Naive thymus-derived CD8-positive, alpha-beta T cell (primary cell): ENCODE results near the gene WNK2. TPM values are rescaled to one million over a fixed set of nuclear protein-coding genes. Genes with fewer than 3 reads are reported as not detected.
"Not testable (repeated sequence)": the region's sequence is repeated elsewhere in the genome, so short reads cannot be mapped to it uniquely, and the experiment has no call there.

Source experiments
- ATAC-seq, 2 donors: fragments of 150-1000 bp; cut with Tn5 transposase in 1 of 2; sonication (Bioruptor Pico), chemical (Tn5 transposase) in 1 of 2; 1 replicate in 1 of 2; 2 replicates in 1 of 2; pipeline ENCODE4 v1.10.0; 2021; ENCODE audit warnings: mild to moderate bottlenecking in 2 of 2, moderate library complexity in 2 of 2
- POLR2A ChIA-PET: fragments of 350-600 bp; sonication (Branson Sonifier 250); formaldehyde crosslinking; loops from one replicate; lab custom pipeline; 2021; ENCODE audit warnings: antibody characterized with exemption; lab: Charles Lee
- DNase-seq, 10 donors: peaks; one replicate each; pipeline versions ENCODE4 v3.0.0 to v3.0.0-alpha.2; 2020 to 2022
- H3K27ac Mint-ChIP-seq, 10 donors: one replicate each; pipeline ENCODE4 v1.8.0; 2020 to 2022; ENCODE audit warnings: mild to moderate bottlenecking in 10 of 10, mixed read lengths in 10 of 10, moderate library complexity in 4 of 10, inconsistent platforms in 1 of 10
- H3K27me3 Mint-ChIP-seq, 5 donors: one replicate each; pipeline ENCODE4 v1.8.0; 2021 to 2022; ENCODE audit warnings: mixed read lengths in 5 of 5
- H3K36me3 Mint-ChIP-seq, 3 donors: one replicate each; pipeline ENCODE4 v1.8.0; 2020 to 2022; ENCODE audit warnings: mixed read lengths in 3 of 3, mild to moderate bottlenecking in 2 of 3, inconsistent platforms in 1 of 3
- H3K4me1 Mint-ChIP-seq, 4 donors: one replicate each; pipeline ENCODE4 v1.8.0; 2021 to 2022; ENCODE audit warnings: mixed read lengths in 4 of 4
- H3K4me3 Mint-ChIP-seq, 10 donors: one replicate each; pipeline ENCODE4 v1.8.0; 2020 to 2022; ENCODE audit warnings: mild to moderate bottlenecking in 10 of 10, mixed read lengths in 10 of 10, moderate library complexity in 6 of 10, inconsistent platforms in 1 of 10
- H3K9me3 Mint-ChIP-seq, 9 donors: one replicate each; pipeline ENCODE4 v1.8.0; 2020 to 2022; ENCODE audit warnings: mixed read lengths in 9 of 9, mild to moderate bottlenecking in 3 of 9, inconsistent platforms in 1 of 9, moderate library complexity in 1 of 9
- polyA plus RNA-seq, 3 donors: library from polyadenylated mRNA; unstranded; fragments of 300-500 nt; fragmentation: Illumina TruSeq; gene quantifications; one replicate each; pipeline ENCODE4 v1.2.3, GENCODE V29; 2021
- total RNA-seq, 8 experiments: library from RNA in 2 of 8; stranded (reverse) in 2 of 8; gene quantifications; one replicate each; pipeline ENCODE4 v1.2.3 and lab custom pipeline; 2021 to 2026

Gene WNK2
- total and polyA plus RNA-seq, 5 experiments from 2014 or later, result 0.27 TPM; not detected in 4

DNA sequence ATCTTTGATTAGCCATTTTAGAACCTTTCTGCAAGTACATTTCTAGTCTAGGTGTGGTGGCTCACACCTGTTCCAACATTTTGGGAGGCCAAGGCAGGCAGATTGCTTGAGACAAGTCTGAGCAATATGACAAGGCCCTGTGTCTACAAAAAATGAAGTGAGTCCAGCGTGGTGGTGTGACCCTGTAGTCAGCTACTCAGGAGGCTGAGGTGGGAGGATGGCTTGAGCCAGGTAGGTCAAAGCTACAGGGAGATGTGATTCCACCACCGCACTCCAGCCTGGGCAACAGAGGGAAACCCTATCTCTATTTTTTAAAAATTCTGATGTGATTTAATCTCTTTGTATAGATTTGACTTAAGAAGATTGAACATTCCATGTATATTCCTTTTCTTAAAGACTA lies 171.9 kb downstream of the WNK2 start:
- POLR2A ChIA-PET, result no interaction called here
- no peak overlapping the region for H3K4me3 Mint-ChIP-seq
- no peak for ATAC-seq
- H3K27me3 Mint-ChIP-seq, result no peaks in the 10 kb centered on the region
- DNase-seq, result no peak
- H3K36me3 Mint-ChIP-seq, result peaks cover 0 to 4% (median 2%) of the 10 kb centered on the region in 3 donors
- peaks cover 2 to 11% (median 8%) of the 10 kb centered on the region in 4 donors for H3K4me1 Mint-ChIP-seq
- no peak overlapping the region for H3K27ac Mint-ChIP-seq
- H3K9me3 Mint-ChIP-seq, result peaks cover 0 to 13% (median 6%) of the 10 kb centered on the region in 9 donors

DNA sequence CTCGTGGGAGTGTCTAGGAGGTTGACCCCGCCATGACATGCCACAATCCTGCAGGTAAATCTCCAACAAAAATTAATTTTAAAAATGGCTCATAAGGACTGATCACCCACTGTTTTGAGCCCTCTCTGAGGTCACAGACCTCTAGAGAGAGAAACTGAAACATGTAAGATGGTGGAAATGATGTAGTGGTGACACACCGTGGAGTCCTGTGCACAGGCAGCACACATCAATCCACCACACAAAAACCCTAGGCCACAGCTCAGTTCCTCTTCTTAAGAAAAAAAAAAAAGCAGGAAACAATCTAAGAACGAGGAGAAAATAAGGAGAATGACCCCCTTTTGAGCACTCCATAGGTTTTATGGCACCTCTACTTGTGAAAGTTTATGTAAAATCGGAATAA lies 173.7 kb downstream of the WNK2 start:
- Mint-ChIP-seq H3K27me3 (no peaks in the 10 kb centered on the region), H3K27ac (peak overlapping the region in 5 of 10 donors; percentile 28 to 85 (median 61)), H3K4me1 (peaks cover 2 to 11% (median 8%) of the 10 kb centered on the region in 4 donors), H3K36me3 (peaks cover 2 to 9% (median 4%) of the 10 kb centered on the region in 3 donors), H3K9me3 (peaks cover 0 to 31% (median 11%) of the 10 kb centered on the region in 9 donors), H3K4me3 (no peak overlapping the region)
- POLR2A ChIA-PET, result no interaction called here
- DNase-seq (peak in 2 of 10 donors; percentile 16 to 22), ATAC-seq (peak in 1 of 2 donors; percentile 67)

- Mint-ChIP-seq H3K36me3 (peaks cover 2 to 14% (median 4%) of the 10 kb centered on the region in 3 donors), H3K4me1 (peaks cover 2 to 11% (median 8%) of the 10 kb centered on the region in 4 donors), H3K9me3 (peaks cover 0 to 31% (median 15%) of the 10 kb centered on the region in 9 donors)
- not testable (repeated sequence) for ATAC-seq, DNase-seq, H3K27me3 Mint-ChIP-seq, H3K4me3 Mint-ChIP-seq, H3K27ac Mint-ChIP-seq
- POLR2A ChIA-PET, result interaction anchor here (0.7 kb wide), 1 partner anchor 552 kb away, joined by 3 read pairs; no protein-coding TSS in a partner anchor
Observed at GRCh38 chr9:93359907-93360306, 176.0 kb downstream of the WNK2 start.

GRCh38 chr9:93361995-93362394 lies 178.1 kb downstream of the WNK2 start:
- ATAC-seq (no peak), DNase-seq (no peak)
- Mint-ChIP-seq H3K4me1 (peaks cover 2 to 11% (median 8%) of the 10 kb centered on the region in 4 donors), H3K36me3 (peaks cover 2 to 14% (median 4%) of the 10 kb centered on the region in 3 donors), H3K27me3 (peaks cover 0 to 14% (median 5%) of the 10 kb centered on the region in 5 donors), H3K4me3 (no peak overlapping the region), H3K9me3 (peaks cover 0 to 31% (median 15%) of the 10 kb centered on the region in 9 donors), H3K27ac (no peak overlapping the region)
- POLR2A ChIA-PET, result no interaction called here

DNA sequence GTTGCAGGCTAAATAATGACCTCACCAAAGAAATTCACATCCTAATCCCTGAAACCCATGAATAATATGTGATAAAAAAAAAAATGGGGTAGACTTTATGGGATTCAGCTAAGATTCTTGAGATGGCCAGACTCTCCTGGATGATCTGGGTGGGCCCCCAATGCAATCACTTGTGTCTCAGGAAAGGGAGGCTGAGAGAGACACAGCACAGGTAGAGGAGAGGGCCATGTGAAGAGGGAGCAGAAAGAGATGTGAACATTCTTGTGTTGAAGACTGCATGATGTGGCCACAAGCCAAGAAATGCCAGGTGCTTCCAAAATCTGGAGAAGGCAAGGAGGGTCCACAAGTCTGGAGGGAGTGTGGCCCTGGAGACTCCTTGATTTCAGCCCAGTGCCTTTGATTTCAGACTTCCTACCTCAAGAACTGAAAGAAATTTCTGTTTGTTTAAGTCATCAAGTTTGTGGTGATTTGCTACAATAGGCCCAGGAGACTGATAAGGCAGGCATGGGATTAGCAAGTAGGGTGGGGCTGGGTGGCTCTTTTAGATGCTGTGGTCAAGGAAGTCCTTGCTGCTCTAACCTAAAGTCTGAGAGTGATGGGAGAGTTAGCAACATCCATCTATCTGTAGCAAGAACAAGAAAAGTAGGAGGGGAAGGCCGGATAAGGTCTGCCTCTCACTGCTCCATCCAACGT lies 180.9 kb downstream of the WNK2 start:
- Mint-ChIP-seq H3K27me3 (peaks cover 0 to 14% (median 8%) of the 10 kb centered on the region in 5 donors), H3K4me1 (no peaks in the 10 kb centered on the region), H3K4me3 (no peak overlapping the region), H3K36me3 (peaks cover 0 to 11% (median 4%) of the 10 kb centered on the region in 3 donors), H3K27ac (no peak overlapping the region), H3K9me3 (peaks cover 0 to 28% (median 15%) of the 10 kb centered on the region in 9 donors)
- no peak for ATAC-seq
- no peak for DNase-seq
- POLR2A ChIA-PET, result no interaction called here

DNA sequence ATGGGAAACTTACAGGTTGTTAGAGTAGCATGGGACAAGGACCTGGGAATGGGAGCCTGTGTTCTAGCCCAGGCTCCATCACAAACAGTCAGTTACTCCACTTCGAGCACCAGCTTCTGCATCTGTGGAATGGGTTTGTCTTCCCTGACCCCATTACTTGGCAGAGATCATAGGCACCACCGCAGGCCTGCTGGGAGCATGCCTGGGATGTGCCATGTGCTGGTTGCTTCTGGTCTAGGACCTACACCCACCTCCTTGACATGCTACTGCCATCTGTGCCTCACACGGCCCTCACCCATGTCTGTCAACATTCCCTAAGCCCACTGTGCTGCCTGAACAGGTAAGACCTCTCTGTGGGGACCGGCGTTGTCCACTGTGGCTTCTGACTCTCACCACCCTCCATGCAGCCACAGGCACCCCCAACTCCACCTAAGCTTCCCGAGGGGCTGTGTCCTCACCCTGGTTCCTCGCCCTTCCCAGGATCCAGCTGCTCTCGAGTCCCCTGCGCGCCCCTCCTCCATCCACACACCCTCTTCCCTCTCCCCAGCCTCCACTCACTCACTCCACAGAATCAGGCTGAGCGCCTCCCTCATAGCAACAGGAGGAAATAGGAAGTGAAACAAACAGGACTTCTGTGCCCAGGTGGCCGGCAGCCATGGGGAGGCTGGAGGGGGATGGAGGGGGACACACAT lies 181.6 kb downstream of the WNK2 start:
- no peaks in the 10 kb centered on the region for H3K4me1 Mint-ChIP-seq
- H3K27me3 Mint-ChIP-seq, result peaks cover 2 to 18% (median 8%) of the 10 kb centered on the region in 5 donors
- DNase-seq (no peak), ATAC-seq (no peak)
- peaks cover 0 to 21% (median 11%) of the 10 kb centered on the region in 9 donors for H3K9me3 Mint-ChIP-seq
- H3K27ac Mint-ChIP-seq, result no peak overlapping the region
- H3K4me3 Mint-ChIP-seq, result no peak overlapping the region
- peaks cover 0 to 10% (median 4%) of the 10 kb centered on the region in 3 donors for H3K36me3 Mint-ChIP-seq
- POLR2A ChIA-PET, result no interaction called here

GRCh38 chr9:93366119-93366447 lies 182.1 kb downstream of the WNK2 start:
- H3K4me3 Mint-ChIP-seq, result no peak overlapping the region

DNA sequence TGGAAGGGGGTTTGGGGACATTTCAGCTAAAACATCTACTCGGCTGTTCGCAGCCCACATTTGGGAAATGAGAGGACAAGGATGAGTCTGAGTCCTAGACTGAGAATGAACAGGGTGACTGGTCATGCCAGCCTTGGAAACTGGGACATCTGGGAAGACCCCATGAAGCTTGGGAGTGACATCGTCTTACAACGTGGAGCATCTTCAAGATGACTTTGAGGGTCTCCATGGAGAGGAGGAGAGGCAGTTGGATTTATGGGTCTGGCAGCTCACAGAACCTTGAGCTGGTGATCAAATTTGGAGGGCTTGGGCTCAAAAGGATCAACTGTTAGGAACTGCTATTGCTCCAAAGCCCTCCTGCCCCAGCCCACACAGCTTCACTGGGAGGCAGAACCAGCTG lies 182.5 kb downstream of the WNK2 start:
- ATAC-seq, DNase-seq, H3K36me3 Mint-ChIP-seq, H3K4me1 Mint-ChIP-seq, H3K4me3 Mint-ChIP-seq, H3K27ac Mint-ChIP-seq, POLR2A ChIA-PET: not testable (repeated sequence)
- Mint-ChIP-seq H3K27me3 (peaks cover 3 to 28% (median 12%) of the 10 kb centered on the region in 5 donors), H3K9me3 (peaks cover 0 to 14% (median 8%) of the 10 kb centered on the region in 9 donors)

More at GRCh38 chr9:93366119-93366447, 182.1 kb downstream of the WNK2 start:
- peaks cover 3 to 24% (median 11%) of the 10 kb centered on the region in 5 donors for H3K27me3 Mint-ChIP-seq
- peaks cover 0 to 17% (median 8%) of the 10 kb centered on the region in 9 donors for H3K9me3 Mint-ChIP-seq
- ATAC-seq (no peak), DNase-seq (no peak)
- H3K4me1 Mint-ChIP-seq, result peaks cover 0 to 2% (median 0%) of the 10 kb centered on the region in 4 donors
- H3K27ac Mint-ChIP-seq, result no peak overlapping the region
- POLR2A ChIA-PET, result no interaction called here
- H3K36me3 Mint-ChIP-seq, result peaks cover 0 to 10% (median 7%) of the 10 kb centered on the region in 3 donors

DNA sequence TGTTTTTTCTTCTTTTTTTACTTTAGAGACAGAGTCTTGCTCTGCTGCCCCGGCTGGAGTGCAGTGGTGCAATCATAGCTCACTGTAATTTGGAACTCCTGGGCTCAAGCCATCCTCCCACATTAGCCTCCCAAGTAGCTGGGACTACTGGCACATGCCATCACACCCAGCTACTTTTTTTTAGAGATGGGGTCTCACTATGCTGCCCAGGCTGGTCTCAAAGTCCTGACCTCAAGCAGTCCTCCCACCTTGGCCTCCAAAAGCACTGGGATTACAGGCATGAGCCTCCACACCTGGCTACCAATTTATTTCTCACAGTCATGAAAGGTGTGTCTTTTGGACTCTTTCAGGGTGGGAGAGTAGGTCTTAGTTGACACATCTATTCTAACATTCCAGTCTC lies 184.5 kb downstream of the WNK2 start:
- peaks cover 3 to 29% (median 14%) of the 10 kb centered on the region in 5 donors for H3K27me3 Mint-ChIP-seq
- no peak overlapping the region for H3K4me3 Mint-ChIP-seq
- H3K4me1 Mint-ChIP-seq, result peaks cover 0 to 2% (median 0%) of the 10 kb centered on the region in 4 donors
- DNase-seq, result no peak
- H3K36me3 Mint-ChIP-seq, result peaks cover 0 to 4% (median 4%) of the 10 kb centered on the region in 3 donors
- ATAC-seq, result no peak
- H3K9me3 Mint-ChIP-seq, result peaks cover 0 to 7% (median 3%) of the 10 kb centered on the region in 9 donors
- H3K27ac Mint-ChIP-seq, result no peak overlapping the region
- POLR2A ChIA-PET, result no interaction called here

- Mint-ChIP-seq H3K36me3 (peaks cover 0 to 4% (median 0%) of the 10 kb centered on the region in 3 donors), H3K9me3 (peaks cover 0 to 3% (median 0%) of the 10 kb centered on the region in 9 donors)
- POLR2A ChIA-PET, result no interaction called here
Observed at GRCh38 chr9:93369686-93370085, 185.7 kb downstream of the WNK2 start.

More at GRCh38 chr9:93369686-93370085, 185.7 kb downstream of the WNK2 start:
- peaks cover 3 to 29% (median 12%) of the 10 kb centered on the region in 5 donors for H3K27me3 Mint-ChIP-seq
- no peak overlapping the region for H3K27ac Mint-ChIP-seq
- H3K4me1 Mint-ChIP-seq, result peaks cover 0 to 2% (median 0%) of the 10 kb centered on the region in 4 donors
- DNase-seq (no peak), ATAC-seq (no peak)
- H3K4me3 Mint-ChIP-seq, result no peak overlapping the region
